Adrenal gland (tissue), 5 donors: ENCODE measurements around the gene ADCY4.

Experiments used
- POLR2A ChIP-seq, 2 donors: fragments of 450-650 bp; IDR thresholded peaks; one replicate each; pipeline ENCODE4 v1.6.1; 2017; ENCODE audit warnings: antibody characterized with exemption in 2 of 2, mild to moderate bottlenecking in 2 of 2, moderate library complexity in 1 of 2
- TF ChIP-seq, protein P1 (sequence below), 6 experiments: fragments of 450-650 bp in 4 of 6; fragments of 200-600 bp in 2 of 6; sonication (generic) in 1 of 6; IDR thresholded peaks; 1 replicate in 5 of 6; 2 replicates in 1 of 6; pipeline versions ENCODE4 v1.5.1 to v1.8.0; 2016 to 2021; ENCODE audit warnings: antibody characterized with exemption in 6 of 6, mild to moderate bottlenecking in 2 of 6, moderate library complexity in 1 of 6
- donor health status: DM: no; HTN: no; CAD: no.

DNA sequence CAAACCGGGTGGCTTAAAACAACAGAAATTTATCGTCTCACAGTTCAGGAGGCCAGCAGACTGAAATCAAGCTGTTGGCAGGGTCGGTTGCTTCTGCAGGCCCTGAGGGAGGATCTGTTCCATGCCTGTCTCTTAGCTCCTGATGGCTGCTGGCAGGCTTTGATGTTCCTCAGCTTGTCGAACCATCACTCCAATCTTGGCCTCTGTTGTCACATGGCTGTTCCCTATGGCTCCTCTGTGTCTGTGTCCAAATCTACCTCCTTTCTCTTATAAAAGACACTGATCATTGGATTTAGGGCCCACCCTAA lies 47.1 kb upstream of the ADCY4 start:
- TF ChIP-seq, protein P1, sequence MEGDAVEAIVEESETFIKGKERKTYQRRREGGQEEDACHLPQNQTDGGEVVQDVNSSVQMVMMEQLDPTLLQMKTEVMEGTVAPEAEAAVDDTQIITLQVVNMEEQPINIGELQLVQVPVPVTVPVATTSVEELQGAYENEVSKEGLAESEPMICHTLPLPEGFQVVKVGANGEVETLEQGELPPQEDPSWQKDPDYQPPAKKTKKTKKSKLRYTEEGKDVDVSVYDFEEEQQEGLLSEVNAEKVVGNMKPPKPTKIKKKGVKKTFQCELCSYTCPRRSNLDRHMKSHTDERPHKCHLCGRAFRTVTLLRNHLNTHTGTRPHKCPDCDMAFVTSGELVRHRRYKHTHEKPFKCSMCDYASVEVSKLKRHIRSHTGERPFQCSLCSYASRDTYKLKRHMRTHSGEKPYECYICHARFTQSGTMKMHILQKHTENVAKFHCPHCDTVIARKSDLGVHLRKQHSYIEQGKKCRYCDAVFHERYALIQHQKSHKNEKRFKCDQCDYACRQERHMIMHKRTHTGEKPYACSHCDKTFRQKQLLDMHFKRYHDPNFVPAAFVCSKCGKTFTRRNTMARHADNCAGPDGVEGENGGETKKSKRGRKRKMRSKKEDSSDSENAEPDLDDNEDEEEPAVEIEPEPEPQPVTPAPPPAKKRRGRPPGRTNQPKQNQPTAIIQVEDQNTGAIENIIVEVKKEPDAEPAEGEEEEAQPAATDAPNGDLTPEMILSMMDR (IDR thresholded peaks at IDR 0.05), result no peak
- TF ChIP-seq POLR2A (IDR thresholded peaks at IDR 0.05), result no peak
